ENCODE data around the gene ZNF273.
A peak's percentile ranks its signal among the peaks of the same experiment; 100 is the strongest.
"Not testable (repeated sequence)": the region's sequence is repeated elsewhere in the genome, so short reads cannot be mapped to it uniquely, and the experiment has no call there.

The ZNF273 gene

GRCh38 chr7:64947252-64948000, 44.4 kb downstream of the ZNF273 start:
- FAIRE-seq, result no peak

DNA sequence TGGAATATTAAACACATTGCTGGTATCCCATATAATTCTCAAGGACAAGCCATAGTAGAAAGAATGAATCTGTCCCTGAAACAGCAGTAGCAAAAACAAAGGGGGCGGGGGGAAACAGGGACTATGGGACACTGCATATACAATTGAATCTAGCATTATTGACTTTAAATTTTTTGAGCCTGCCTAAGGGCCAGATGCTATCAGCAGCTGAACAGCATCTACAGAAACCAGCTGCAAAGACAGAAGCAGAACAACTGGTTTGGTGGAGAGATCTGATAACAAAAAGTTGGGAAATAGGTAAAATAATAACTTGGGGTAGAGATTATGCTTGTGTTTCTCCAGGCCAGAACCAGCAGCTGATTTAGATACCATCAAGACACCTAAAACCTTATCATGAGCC, 45.7 kb downstream of the ZNF273 start:
- FAIRE-seq, result not testable (repeated sequence)

DNA sequence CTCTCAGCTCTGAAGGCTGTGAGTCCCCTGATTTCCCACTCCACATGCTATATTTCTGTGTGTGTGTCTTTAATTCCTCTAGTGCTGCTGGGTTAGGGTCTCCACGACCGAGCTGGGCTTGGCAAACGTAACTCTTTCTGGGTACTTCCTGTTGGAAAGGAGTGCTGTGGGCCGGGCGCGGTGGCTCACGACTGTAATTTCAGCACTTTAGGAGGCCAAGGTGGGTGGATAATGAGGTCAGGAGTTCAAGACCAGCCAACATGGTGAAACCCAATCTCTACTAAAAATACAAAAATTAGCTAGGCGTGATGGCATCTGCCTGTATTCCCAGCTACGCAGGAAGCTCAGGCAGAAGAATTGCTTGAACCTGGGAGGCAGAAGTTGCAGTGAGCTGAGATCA, 47.6 kb downstream of the ZNF273 start:
- FAIRE-seq, result not testable (repeated sequence)

- peak; percentile 90 for FAIRE-seq
These were observed 48.3 kb downstream of the ZNF273 start for GRCh38 chr7:64951250-64951848.

GRCh38 chr7:64959072-64959747, 56.1 kb downstream of the ZNF273 start:
- no peak for FAIRE-seq

DNA sequence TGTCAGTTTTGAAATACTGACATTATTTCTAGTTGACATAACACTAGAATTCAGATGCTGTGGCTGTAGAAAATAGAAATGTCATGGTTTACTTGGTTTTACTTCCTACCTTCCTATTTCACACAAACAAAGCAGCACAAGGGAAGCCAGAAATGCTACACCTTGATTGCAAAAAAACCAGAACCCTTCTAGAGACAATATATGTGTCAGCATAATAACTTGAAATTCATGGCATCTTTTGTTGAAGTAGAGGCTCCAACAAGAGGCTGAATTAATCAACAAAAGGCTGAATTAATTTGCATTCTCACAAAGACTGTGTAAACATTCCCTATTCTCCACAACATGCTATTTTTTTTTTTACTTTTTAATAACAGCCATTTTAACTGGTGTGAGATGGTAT, 62.5 kb downstream of the ZNF273 start:
- FAIRE-seq, result no peak

GRCh38 chr7:64978497-64979203, 75.6 kb downstream of the ZNF273 start:
- no peak for FAIRE-seq

Measured in TTC549 (cell line).